H1 (cell line): Measurements from ENCODE around the gene CACNA1D. TPM values are rescaled to one million over a fixed set of nuclear protein-coding genes. Genes with fewer than 3 reads are reported as not detected.

Source experiments
- CTCF ChIA-PET: fragments of 300-600 bp; sonication (Branson Sonifier 250); formaldehyde crosslinking; loops from one replicate; lab custom pipeline; 2021; ENCODE audit not compliant: partially characterized antibody; lab: Charles Lee
- POLR2A ChIA-PET: fragments of 300-600 bp; sonication (Branson Sonifier 250); formaldehyde crosslinking; loops from one replicate; lab custom pipeline; 2021; ENCODE audit warnings: inconsistent platforms; ENCODE audit not compliant: partially characterized antibody; lab: Charles Lee
- DNase-seq, 2 experiments: peaks; one replicate each; pipeline versions ENCODE4 v3.0.0 to v3.0.0-alpha.2; 2010 to 2022; ENCODE audit warnings: low spot score in 2 of 2, low read depth in 1 of 2, mixed read lengths in 1 of 2
- FAIRE-seq: peaks from 2 replicates; lab custom pipeline; 2011; peaks lifted over from hg19 to GRCh38; lab: Jason Lieb, UNC
- H2AFZ ChIP-seq: 2 replicates; pipeline ENCODE4 v1.8.1; 2012; ENCODE audit warnings: low read length, inconsistent platforms
- H2AK5ac ChIP-seq: 2 replicates; pipeline ENCODE4 v1.6.1; 2013; ENCODE audit warnings: low read depth, low read length
- H2BK120ac ChIP-seq: replicated peaks from 2 replicates; pipeline ENCODE3; 2013; ENCODE audit warnings: low read depth, low read length, inconsistent platforms
- H2BK12ac ChIP-seq: 2 replicates; pipeline ENCODE4 v1.6.1; 2013; ENCODE audit warnings: low read depth, low read length
- H2BK15ac ChIP-seq: 2 replicates; pipeline ENCODE4 v1.6.1; 2013; ENCODE audit warnings: low read length
- H2BK20ac ChIP-seq: 2 replicates; pipeline ENCODE4 v1.6.1; 2013; ENCODE audit warnings: low read length
- H2BK5ac ChIP-seq: 2 replicates; pipeline ENCODE4 v1.6.1; 2013; ENCODE audit warnings: low read depth, low read length
- H3K14ac ChIP-seq: 2 replicates; pipeline ENCODE4 v1.6.1; 2013; ENCODE audit warnings: inconsistent platforms; ENCODE audit not compliant: insufficient read length
- H3K18ac ChIP-seq: 2 replicates; pipeline ENCODE4 v1.6.1; 2013; ENCODE audit warnings: low read length; ENCODE audit errors: extremely low read depth
- H3K23ac ChIP-seq: 2 replicates; pipeline ENCODE4 v1.6.1; 2013; ENCODE audit warnings: inconsistent platforms; ENCODE audit not compliant: insufficient read length
- H3K23me2 ChIP-seq: 2 replicates; pipeline ENCODE4 v1.6.1; 2013; ENCODE audit warnings: low read depth, low read length
- H3K27ac ChIP-seq: 2 replicates; pipeline ENCODE4 v1.6.1; 2011; ENCODE audit warnings: low read depth, low read length, inconsistent platforms
- H3K27me3 ChIP-seq, 4 experiments: replicated peaks in 1 of 4; 1 replicate in 1 of 4; 2 replicates in 3 of 4; pipeline versions ENCODE4 v1.6.1 to v1.8.1; 2011 to 2013; ENCODE audit warnings: low read length in 3 of 4, mild to moderate bottlenecking in 3 of 4, inconsistent platforms in 2 of 4, mixed read lengths in 2 of 4, moderate library complexity in 1 of 4; ENCODE audit not compliant: control insufficient read depth in 3 of 4, insufficient read depth in 3 of 4; ENCODE audit errors: extremely low read depth in 1 of 4
- H3K36me3 ChIP-seq, 4 experiments: 2 replicates each; pipeline versions ENCODE4 v1.6.1 to v1.8.1; 2011 to 2013; ENCODE audit warnings: mild to moderate bottlenecking in 4 of 4, low read length in 3 of 4, moderate library complexity in 2 of 4, control low read depth in 1 of 4, inconsistent platforms in 1 of 4; ENCODE audit not compliant: insufficient read depth in 4 of 4, control insufficient read depth in 2 of 4
- H3K4ac ChIP-seq: replicated peaks from 2 replicates; pipeline ENCODE3; 2013; ENCODE audit warnings: low read length, low read depth, mixed read lengths, inconsistent platforms; ENCODE audit not compliant: insufficient read length
- H3K4me1 ChIP-seq, 4 experiments: replicated peaks in 1 of 4; 1 replicate in 1 of 4; 2 replicates in 3 of 4; pipeline versions ENCODE4 v1.6.1 to v1.8.1; 2011 to 2013; ENCODE audit warnings: low read length in 3 of 4, inconsistent platforms in 2 of 4, mixed read lengths in 1 of 4; ENCODE audit not compliant: insufficient read depth in 4 of 4, control insufficient read depth in 3 of 4
- H3K4me2 ChIP-seq, 2 experiments: 2 replicates each; pipeline versions ENCODE4 v1.6.1 to v1.8.1; 2011 to 2013; ENCODE audit warnings: low read depth in 2 of 2, low read length in 2 of 2, control low read depth in 1 of 2, inconsistent platforms in 1 of 2, mild to moderate bottlenecking in 1 of 2; ENCODE audit not compliant: insufficient read depth in 1 of 2
- H3K4me3 ChIP-seq, 4 experiments: fragments of 200-600, 300-600 bp in 1 of 4; sonication (generic), shearing (Covaris generic), sonication (Bioruptor Twin) in 1 of 4; 2 replicates each; pipeline versions ENCODE4 v1.5.1 to v1.8.1; 2011 to 2016; ENCODE audit warnings: low read length in 4 of 4, low read depth in 3 of 4, control low read depth in 2 of 4, inconsistent platforms in 2 of 4, mild to moderate bottlenecking in 2 of 4, mixed read lengths in 1 of 4, moderate library complexity in 1 of 4; ENCODE audit not compliant: insufficient read depth in 2 of 4; ENCODE audit errors: extremely low read depth in 1 of 4
- H3K56ac ChIP-seq: replicated peaks from 2 replicates; pipeline ENCODE3; 2013; ENCODE audit warnings: low read depth, mild to moderate bottlenecking, mixed read lengths, low read length, inconsistent platforms; ENCODE audit not compliant: insufficient read length
- H3K79me1 ChIP-seq: 2 replicates; pipeline ENCODE4 v1.6.1; 2013; ENCODE audit warnings: low read depth, low read length, control low read depth
- H3K79me2 ChIP-seq, 2 experiments: 2 replicates each; pipeline versions ENCODE4 v1.6.1 to v1.8.1; 2012 to 2013; ENCODE audit warnings: low read length in 2 of 2, mild to moderate bottlenecking in 2 of 2, inconsistent platforms in 1 of 2; ENCODE audit not compliant: insufficient read depth in 2 of 2, control insufficient read depth in 1 of 2
- H3K9ac ChIP-seq, 4 experiments: replicated peaks in 1 of 4; 1 replicate in 1 of 4; 2 replicates in 3 of 4; pipeline versions ENCODE4 v1.6.1 to v1.8.1; 2011 to 2013; ENCODE audit warnings: low read depth in 3 of 4, low read length in 3 of 4, control low read depth in 2 of 4, mild to moderate bottlenecking in 2 of 4, moderate library complexity in 2 of 4, inconsistent platforms in 1 of 4; ENCODE audit errors: extremely low read depth in 1 of 4
- H3K9me3 ChIP-seq, 2 experiments: 2 replicates each; pipeline versions ENCODE4 v1.6.1 to v1.8.1; 2012 to 2013; ENCODE audit warnings: mild to moderate bottlenecking in 2 of 2, moderate library complexity in 2 of 2, control low read depth in 1 of 2, inconsistent platforms in 1 of 2, low read depth in 1 of 2, low read length in 1 of 2, mixed read lengths in 1 of 2; ENCODE audit not compliant: insufficient read depth in 2 of 2
- H4K20me1 ChIP-seq, 2 experiments: replicated peaks in 1 of 2; 2 replicates each; pipeline versions ENCODE3 to v1.8.1; 2011 to 2013; ENCODE audit warnings: inconsistent platforms in 2 of 2, low read length in 2 of 2, mild to moderate bottlenecking in 1 of 2; ENCODE audit not compliant: insufficient read depth in 2 of 2, control insufficient read depth in 1 of 2
- H4K5ac ChIP-seq: 2 replicates; pipeline ENCODE4 v1.6.1; 2013; ENCODE audit warnings: low read length, low read depth, mixed read lengths, inconsistent platforms; ENCODE audit not compliant: insufficient read length
- H4K8ac ChIP-seq: 2 replicates; pipeline ENCODE4 v1.8.0; 2013; ENCODE audit warnings: mild to moderate bottlenecking, moderate library complexity, low read length, inconsistent platforms; ENCODE audit not compliant: insufficient read depth; ENCODE audit errors: extremely low read depth
- H4K91ac ChIP-seq: replicated peaks from 2 replicates; pipeline ENCODE3; 2013; ENCODE audit warnings: low read length, mixed read lengths, inconsistent platforms; ENCODE audit not compliant: insufficient read length
- BCL11A ChIP-seq, 2 experiments: IDR thresholded peaks; one replicate each; pipeline ENCODE4 v1.6.1; 2011; ENCODE audit warnings: low read depth in 2 of 2, low read length in 2 of 2, mild to moderate bottlenecking in 2 of 2
- FOSL1 ChIP-seq: IDR thresholded peaks from 2 replicates; pipeline ENCODE4 v1.6.1; 2011; ENCODE audit warnings: mild to moderate bottlenecking, low read depth, low read length, moderate library complexity; ENCODE audit not compliant: insufficient read depth
- JUN ChIP-seq: IDR thresholded peaks from 2 replicates; pipeline ENCODE4 v1.6.1; 2011; ENCODE audit warnings: low read depth, mild to moderate bottlenecking, improper control_type of control experiment, low read length
- JUND ChIP-seq: IDR thresholded peaks from 2 replicates; pipeline ENCODE4 v1.6.1; 2011; ENCODE audit warnings: mild to moderate bottlenecking, improper control_type of control experiment, low read length
- RAD21 ChIP-seq, 2 experiments: IDR thresholded peaks in 1 of 2; conservative IDR thresholded peaks in 1 of 2; 2 replicates each; pipeline ENCODE4 v1.6.1; 2011; ENCODE audit warnings: low read depth in 2 of 2, low read length in 2 of 2, improper control_type of control experiment in 1 of 2, inconsistent platforms in 1 of 2, mild to moderate bottlenecking in 1 of 2, moderate library complexity in 1 of 2
- RBBP5 ChIP-seq: IDR thresholded peaks from 2 replicates; pipeline ENCODE4 v1.7.1; 2012; ENCODE audit warnings: low read depth, mild to moderate bottlenecking, inconsistent platforms, low read length, moderate library complexity, borderline replicate concordance
- SAP30 ChIP-seq: fragments of 300-600 bp; sonication (generic); IDR thresholded peaks from 2 replicates; pipeline ENCODE4 v1.7.1; 2012; ENCODE audit warnings: low read length, moderate library complexity, mild to moderate bottlenecking, inconsistent platforms; ENCODE audit not compliant: insufficient read depth, insufficient replicate concordance
- USF2 ChIP-seq: IDR thresholded peaks from 2 replicates; pipeline ENCODE4 v1.6.1; 2011; ENCODE audit warnings: low read length, improper control_type of control experiment
- WGBS, 2 experiments: shearing (Covaris generic) in 1 of 2; methylation state at CpG; one replicate each; pipeline versions ENCODE4 v1.1.6 to v1.1.7; 2013 to 2015; ENCODE audit warnings: low lambda C conversion rate in 2 of 2, mixed read lengths in 2 of 2, inconsistent platforms in 1 of 2, low coverage in 1 of 2, missing lambda C conversion rate in 1 of 2; ENCODE audit not compliant: insufficient replicate concordance in 2 of 2, insufficient coverage in 1 of 2, insufficient read length in 1 of 2; ENCODE audit errors: extremely low coverage in 1 of 2, missing lambda C conversion rate in 1 of 2; 5-methylcytosine and 5-hydroxymethylcytosine counted together
- polyA plus RNA-seq, 7 experiments: library from polyadenylated mRNA; depleted of rRNA in 3 of 7; stranded (reverse) in 5 of 7; unstranded in 2 of 7; fragments of >200 nt in 5 of 7; fragments of 200-250 nt in 2 of 7; gene quantifications; 1 replicate in 5 of 7; 2 replicates in 1 of 7; 4 replicates in 1 of 7; pipeline versions ENCODE4 v1.2.1 to v1.2.3, GENCODE V29; 2011 to 2013; ENCODE audit warnings: missing spikeins in 2 of 7, mixed read lengths in 2 of 7
- total RNA-seq: library from RNA; stranded (reverse); fragmentation: NEBNext Ultra II Directional; extraction: Animal tissue kit (Norgen Biotek cat#: 25700); gene quantifications from 2 replicates; pipeline ENCODE4 v1.2.1, GENCODE V29; 2021

Gene CACNA1D
- total and polyA plus RNA-seq, 2 of the 8 experiments (the other 6 are each of a cell fraction or from before 2014, with no cell fraction given) = 2.0 to 2.9 TPM

DNA sequence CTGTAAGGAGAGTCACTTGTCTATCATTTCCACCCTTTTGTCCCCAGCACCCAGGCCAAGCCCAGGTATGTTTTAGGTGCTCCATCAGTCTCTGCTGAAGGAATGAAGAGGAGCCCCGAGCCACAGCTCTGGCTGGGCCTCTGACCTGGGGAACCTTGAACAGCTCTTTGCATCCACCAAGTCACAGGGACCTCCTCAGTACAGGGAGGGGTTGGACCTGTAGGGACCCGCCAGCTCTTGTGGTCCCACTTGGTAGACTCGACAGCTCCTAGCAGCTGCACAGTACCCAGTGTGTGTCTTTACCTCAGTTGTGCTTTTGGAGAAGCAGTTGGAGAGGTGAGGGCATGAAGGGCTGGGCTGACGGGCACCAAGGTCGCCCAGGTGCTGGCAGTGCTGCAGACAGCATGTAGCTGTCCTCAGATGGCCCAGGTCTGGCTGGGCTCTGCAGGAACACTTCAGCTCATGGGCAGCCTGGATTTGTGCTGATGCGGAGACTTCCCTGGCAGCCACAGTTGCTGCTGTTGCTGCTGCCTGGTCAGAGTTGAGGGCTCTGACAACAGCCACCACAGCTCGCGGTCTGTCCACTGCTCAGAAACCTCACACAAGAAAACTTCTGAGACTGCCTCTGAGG, 123.6 kb downstream of the CACNA1D start:
- Histone ChIP-seq H3K4me1 (peaks cover 0 to 7% (median 0%) of the 10 kb centered on the region in 4 experiments; a peak in 2 of 7 replicates), H2AK5ac (no peak overlapping the region), H3K23ac (no peak overlapping the region), H2AFZ (no peak overlapping the region), H3K27ac (no peak overlapping the region), H2BK5ac (no peak overlapping the region), H2BK20ac (no peak overlapping the region), H2BK15ac (no peak overlapping the region), H3K4me3 (no peak overlapping the region), H3K9me3 (no peaks in the 10 kb centered on the region), H3K79me2 (no peaks in the 10 kb centered on the region), H2BK12ac (no peak overlapping the region), H4K20me1 (no peaks in the 10 kb centered on the region), H3K23me2 (no peaks in the 10 kb centered on the region), H4K91ac (no peak overlapping the region), H4K8ac (0 out of 2 replicates have a peak overlapping the region, but pooled peaks have one; percentile 31), H3K56ac (no peak overlapping the region), H3K27me3 (no peaks in the 10 kb centered on the region), H2BK120ac (no peak overlapping the region), H3K18ac (no peak overlapping the region), H3K4me2 (no peak overlapping the region), H3K9ac (no peak overlapping the region), H3K79me1 (no peaks in the 10 kb centered on the region), H4K5ac (no peak overlapping the region), H3K36me3 (no peaks in the 10 kb centered on the region), H3K4ac (no peak overlapping the region), H3K14ac (no peak overlapping the region)
- POLR2A ChIA-PET = no interaction called here
- FAIRE-seq (no peak), DNase-seq (peak in 1 of 2 experiments; percentile 33)
- CTCF ChIA-PET = interaction anchor here (0.7 to 1.1 kb wide), 4 partner anchors 26 to 190 kb away, joined by 3 to 6 read pairs (median 4); no protein-coding TSS in a partner anchor
- 87% methylated on average over 8 of the region's 8 CpGs; no CpG with 5 or more reads in 1 of the 2 experiments for WGBS, 2 experiments
- TF ChIP-seq RAD21 (IDR thresholded peaks at IDR 0.05 in 1 of 2, conservative IDR thresholded peaks at IDR 0.05 in 1 of 2; ENCODE audit: low read depth in 2 of 2, low read length in 2 of 2) (no peak), SAP30 (no peak), USF2 (no peak), FOSL1 (no peak), RBBP5 (no peak), JUN (no peak), BCL11A (IDR thresholded peaks at IDR 0.05; ENCODE audit: low read depth in 2 of 2, low read length in 2 of 2) (no peak), JUND (no peak)
